ENCODE measurements around the gene SOX5. TPM values are rescaled to one million over a fixed set of nuclear protein-coding genes. Genes with fewer than 3 reads are reported as not detected.

SOX5 gene
- total and polyA plus RNA-seq, 7 donors, result 0.17 to 2.9 (median 0.47) TPM

DNA sequence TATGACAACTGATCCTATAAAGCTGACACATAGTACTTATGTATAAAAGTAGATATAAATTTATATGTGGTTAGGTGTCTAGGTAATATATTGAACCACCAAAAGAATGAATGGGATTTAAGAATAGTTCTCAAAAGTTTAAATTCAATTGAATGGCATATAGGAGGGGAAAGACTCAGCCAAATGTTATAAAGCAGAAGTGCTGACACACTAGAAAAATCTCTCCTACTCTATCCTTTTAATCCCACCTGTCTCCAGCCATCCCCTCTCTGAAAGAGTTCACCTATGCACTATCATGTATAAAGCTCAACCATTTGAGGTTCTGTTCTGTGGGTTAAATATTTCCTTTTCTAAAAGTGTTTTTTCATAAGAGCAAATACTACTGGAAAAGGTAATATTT lies 400.7 kb downstream of the SOX5 start:
- TF ChIP-seq, protein P1, sequence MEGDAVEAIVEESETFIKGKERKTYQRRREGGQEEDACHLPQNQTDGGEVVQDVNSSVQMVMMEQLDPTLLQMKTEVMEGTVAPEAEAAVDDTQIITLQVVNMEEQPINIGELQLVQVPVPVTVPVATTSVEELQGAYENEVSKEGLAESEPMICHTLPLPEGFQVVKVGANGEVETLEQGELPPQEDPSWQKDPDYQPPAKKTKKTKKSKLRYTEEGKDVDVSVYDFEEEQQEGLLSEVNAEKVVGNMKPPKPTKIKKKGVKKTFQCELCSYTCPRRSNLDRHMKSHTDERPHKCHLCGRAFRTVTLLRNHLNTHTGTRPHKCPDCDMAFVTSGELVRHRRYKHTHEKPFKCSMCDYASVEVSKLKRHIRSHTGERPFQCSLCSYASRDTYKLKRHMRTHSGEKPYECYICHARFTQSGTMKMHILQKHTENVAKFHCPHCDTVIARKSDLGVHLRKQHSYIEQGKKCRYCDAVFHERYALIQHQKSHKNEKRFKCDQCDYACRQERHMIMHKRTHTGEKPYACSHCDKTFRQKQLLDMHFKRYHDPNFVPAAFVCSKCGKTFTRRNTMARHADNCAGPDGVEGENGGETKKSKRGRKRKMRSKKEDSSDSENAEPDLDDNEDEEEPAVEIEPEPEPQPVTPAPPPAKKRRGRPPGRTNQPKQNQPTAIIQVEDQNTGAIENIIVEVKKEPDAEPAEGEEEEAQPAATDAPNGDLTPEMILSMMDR (IDR thresholded peaks at IDR 0.05), result no peak
- Histone ChIP-seq H3K27me3 (ENCODE audit: insufficient read depth in 3 of 3, low read length in 2 of 3) (no peaks in the 10 kb centered on the region), H3K36me3 (ENCODE audit: insufficient read depth in 1 of 2, low read depth in 1 of 2) (no peaks in the 10 kb centered on the region), H3K27ac (no peak overlapping the region), H3K4me1 (no peaks in the 10 kb centered on the region), H3K4me3 (no peak overlapping the region), H3K9me3 (no peaks in the 10 kb centered on the region)
- intact Hi-C loops (cut with DNase I), result no loop called here
- no peak for ATAC-seq
- no peak for DNase-seq

DNA sequence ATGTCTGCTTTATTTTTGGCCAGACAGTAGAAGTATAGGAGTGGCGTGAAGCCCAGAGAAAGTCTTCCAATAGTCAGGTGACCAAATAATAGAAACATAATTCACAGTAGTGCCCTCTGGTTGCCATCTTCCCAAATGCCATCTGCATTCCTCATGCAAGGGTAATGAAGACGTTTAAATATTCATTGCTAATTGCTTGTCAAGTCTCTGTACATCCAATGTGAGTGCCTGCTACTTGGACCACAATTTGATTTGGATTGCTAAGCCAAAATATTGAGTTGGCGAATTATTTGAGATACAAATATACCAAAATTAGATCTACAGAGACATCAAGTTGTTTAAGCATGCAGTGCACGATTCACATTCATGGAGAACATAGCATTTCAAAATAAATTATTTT lies 402.7 kb downstream of the SOX5 start:
- intact Hi-C loops (cut with DNase I), result no loop called here
- 79 to 83% (median 82%) methylated on average over 4 of the region's 4 CpGs for WGBS, 3 donors
- no peak for DNase-seq

DNA sequence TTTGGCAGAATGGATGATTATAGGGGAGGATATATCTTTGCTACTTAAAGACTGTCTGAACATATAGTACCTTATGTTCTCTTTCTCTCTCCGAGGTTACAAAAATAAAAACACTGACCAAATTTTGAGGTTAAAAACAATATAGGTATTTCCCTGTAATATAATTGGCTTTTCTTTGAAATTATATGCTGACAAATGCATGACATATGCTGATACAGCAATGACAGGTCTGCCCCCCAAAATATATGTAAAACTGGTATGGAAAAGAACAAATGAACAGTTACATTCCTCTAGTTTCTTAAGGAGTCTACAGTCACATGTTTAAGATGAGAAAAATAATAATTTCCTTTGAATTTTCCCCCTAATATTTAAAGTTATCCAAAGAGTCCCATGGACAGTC lies 405.7 kb downstream of the SOX5 start:
- ATAC-seq, result no peak
- Histone ChIP-seq H3K9me3 (no peaks in the 10 kb centered on the region), H3K4me1 (no peaks in the 10 kb centered on the region), H3K27me3 (ENCODE audit: insufficient read depth in 3 of 3, low read length in 2 of 3) (no peaks in the 10 kb centered on the region), H3K4me3 (no peak overlapping the region), H3K36me3 (ENCODE audit: insufficient read depth in 1 of 2, low read depth in 1 of 2) (no peaks in the 10 kb centered on the region), H3K27ac (no peak overlapping the region)
- no peak for DNase-seq
- TF ChIP-seq, protein P1 (IDR thresholded peaks at IDR 0.05), result no peak
- intact Hi-C loops (cut with DNase I), result no loop called here
- 84 to 93% (median 85%) methylated on average over 1 of the region's 1 CpG for WGBS, 3 donors

More for the DNA sequence above, 402.7 kb downstream of the SOX5 start:
- Histone ChIP-seq H3K4me3 (no peak overlapping the region), H3K9me3 (no peaks in the 10 kb centered on the region), H3K4me1 (no peaks in the 10 kb centered on the region), H3K27ac (no peak overlapping the region), H3K36me3 (ENCODE audit: insufficient read depth in 1 of 2, low read depth in 1 of 2) (no peaks in the 10 kb centered on the region), H3K27me3 (ENCODE audit: insufficient read depth in 3 of 3, low read length in 2 of 3) (no peaks in the 10 kb centered on the region)
- no peak for ATAC-seq
- TF ChIP-seq, protein P1 (IDR thresholded peaks at IDR 0.05), result no peak

DNA sequence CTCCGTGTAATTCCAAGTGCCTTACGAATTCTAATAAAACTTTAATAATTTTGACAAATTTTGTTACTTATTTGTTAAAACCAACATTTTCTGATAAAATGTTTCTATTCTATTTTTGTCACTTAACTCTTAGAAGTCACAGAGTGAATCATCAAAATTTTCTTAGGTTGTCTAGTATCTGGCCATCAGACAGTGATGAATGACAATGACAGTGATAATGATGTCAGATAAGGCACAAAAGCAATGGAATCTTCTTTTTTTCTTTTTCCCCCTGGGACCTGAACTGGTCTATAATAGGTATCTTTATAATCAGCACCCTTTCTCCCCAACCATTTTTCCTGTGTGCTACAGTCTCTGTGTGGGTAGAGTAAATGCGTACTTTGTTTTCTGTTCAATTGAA lies 407.3 kb downstream of the SOX5 start:
- no peak for ATAC-seq
- WGBS, 3 donors, result 93 to 96% (median 95%) methylated on average over 3 of the region's 3 CpGs
- no peak for DNase-seq
- intact Hi-C loops (cut with DNase I), result no loop called here
- Histone ChIP-seq H3K27me3 (ENCODE audit: insufficient read depth in 3 of 3, low read length in 2 of 3) (no peaks in the 10 kb centered on the region), H3K4me1 (no peaks in the 10 kb centered on the region), H3K4me3 (no peak overlapping the region), H3K36me3 (ENCODE audit: insufficient read depth in 1 of 2, low read depth in 1 of 2) (no peaks in the 10 kb centered on the region), H3K9me3 (no peaks in the 10 kb centered on the region), H3K27ac (no peak overlapping the region)
- TF ChIP-seq, protein P1 (IDR thresholded peaks at IDR 0.05), result no peak

DNA sequence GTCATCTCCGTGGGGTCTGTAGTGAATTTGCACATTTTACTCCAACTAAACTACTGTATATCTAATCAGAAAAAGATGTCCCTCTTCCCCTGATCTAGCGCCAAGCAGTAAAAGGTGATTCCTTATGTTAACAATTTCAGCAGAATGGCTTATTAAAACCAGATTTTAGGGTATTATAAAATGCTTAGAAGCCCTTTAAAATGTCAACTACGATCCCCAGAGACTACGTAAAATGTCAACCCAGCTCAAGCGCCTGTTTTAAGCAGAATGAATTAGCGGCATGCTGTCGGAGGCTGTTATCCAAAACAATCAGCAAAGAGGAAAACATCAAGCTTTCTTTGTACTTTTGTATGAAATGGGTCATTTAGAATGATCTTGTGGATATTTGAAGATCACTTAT lies 408.9 kb downstream of the SOX5 start:
- intact Hi-C loops (cut with DNase I), result no loop called here
- WGBS, 3 donors, result 59 to 63% (median 62%) methylated on average over 7 of the region's 7 CpGs
- ATAC-seq (no peak), DNase-seq (no peak)
- Histone ChIP-seq H3K27ac (no peak overlapping the region), H3K9me3 (no peaks in the 10 kb centered on the region), H3K4me1 (no peaks in the 10 kb centered on the region), H3K27me3 (ENCODE audit: insufficient read depth in 3 of 3, low read length in 2 of 3) (no peaks in the 10 kb centered on the region), H3K36me3 (ENCODE audit: insufficient read depth in 1 of 2, low read depth in 1 of 2) (no peaks in the 10 kb centered on the region), H3K4me3 (no peak overlapping the region)
- TF ChIP-seq, protein P1 (IDR thresholded peaks at IDR 0.05), result no peak

Data from psoas muscle (tissue), 8 donors.